Memory B cell (primary cell): ENCODE data around the gene POU6F1.
"Not testable (repeated sequence)": the region's sequence is repeated elsewhere in the genome, so short reads cannot be mapped to it uniquely, and the experiment has no call there.

Experiments
- ATAC-seq: fragments of 150-1000 bp; cut with Tn5 transposase; 2 replicates; pipeline ENCODE4 v1.10.0; 2021; ENCODE audit warnings: low read depth, mild to moderate bottlenecking, moderate library complexity
- DNase-seq, 2 donors: peaks; one replicate each; pipeline ENCODE4 v3.0.0; 2022; ENCODE audit warnings: low spot score in 2 of 2
- H3K27ac Mint-ChIP-seq: one replicate; pipeline ENCODE4 v1.8.0; 2022; ENCODE audit warnings: mild to moderate bottlenecking, moderate library complexity, mixed read lengths
- H3K27me3 Mint-ChIP-seq: one replicate; pipeline ENCODE4 v1.8.0; 2022; ENCODE audit warnings: mixed read lengths
- H3K36me3 Mint-ChIP-seq: one replicate; pipeline ENCODE4 v1.8.0; 2022; ENCODE audit warnings: mild to moderate bottlenecking, mixed read lengths
- H3K4me1 Mint-ChIP-seq: one replicate; pipeline ENCODE4 v1.8.0; 2022; ENCODE audit warnings: mixed read lengths
- H3K4me3 Mint-ChIP-seq: one replicate; pipeline ENCODE4 v1.8.0; 2022; ENCODE audit warnings: mild to moderate bottlenecking, moderate library complexity, mixed read lengths
- H3K9me3 Mint-ChIP-seq: one replicate; pipeline ENCODE4 v1.8.0; 2022; ENCODE audit warnings: mixed read lengths

Gene POU6F1, protein sequence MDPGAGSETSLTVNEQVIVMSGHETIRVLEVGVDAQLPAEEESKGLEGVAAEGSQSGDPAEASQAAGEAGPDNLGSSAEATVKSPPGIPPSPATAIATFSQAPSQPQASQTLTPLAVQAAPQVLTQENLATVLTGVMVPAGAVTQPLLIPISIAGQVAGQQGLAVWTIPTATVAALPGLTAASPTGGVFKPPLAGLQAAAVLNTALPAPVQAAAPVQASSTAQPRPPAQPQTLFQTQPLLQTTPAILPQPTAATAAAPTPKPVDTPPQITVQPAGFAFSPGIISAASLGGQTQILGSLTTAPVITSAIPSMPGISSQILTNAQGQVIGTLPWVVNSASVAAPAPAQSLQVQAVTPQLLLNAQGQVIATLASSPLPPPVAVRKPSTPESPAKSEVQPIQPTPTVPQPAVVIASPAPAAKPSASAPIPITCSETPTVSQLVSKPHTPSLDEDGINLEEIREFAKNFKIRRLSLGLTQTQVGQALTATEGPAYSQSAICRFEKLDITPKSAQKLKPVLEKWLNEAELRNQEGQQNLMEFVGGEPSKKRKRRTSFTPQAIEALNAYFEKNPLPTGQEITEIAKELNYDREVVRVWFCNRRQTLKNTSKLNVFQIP

DNA sequence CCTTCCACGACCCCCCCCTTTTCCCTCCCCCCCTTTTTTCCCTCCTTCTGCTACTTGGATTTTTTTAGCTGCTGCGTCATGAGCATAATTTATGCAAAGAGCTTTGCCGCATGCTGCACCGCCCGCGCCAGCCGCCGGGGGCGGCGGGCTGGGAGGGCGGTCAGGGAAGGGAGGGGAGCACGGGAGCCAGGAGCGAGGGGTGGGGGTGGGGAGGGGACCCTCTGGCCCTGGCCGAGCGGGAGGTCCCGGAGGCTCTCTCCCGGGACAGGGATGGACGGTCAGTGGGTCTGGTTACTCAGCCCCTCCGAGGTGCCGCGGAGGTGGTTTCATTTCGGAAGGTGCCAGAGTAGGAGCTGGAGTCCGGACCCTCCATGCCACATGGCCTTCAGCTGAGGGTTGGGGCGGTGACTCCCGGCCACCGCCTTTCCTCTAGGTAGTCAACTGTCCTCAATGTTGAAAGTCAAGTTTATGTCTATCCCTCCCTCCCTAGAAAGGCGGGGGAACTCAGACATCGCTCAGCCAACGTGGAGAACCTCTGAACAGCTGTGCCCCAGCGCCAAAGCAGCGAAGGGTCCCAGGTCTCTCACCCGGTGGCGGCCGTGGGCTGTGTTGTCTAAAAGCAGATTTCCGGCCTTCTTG lies at the start of gene POU6F1:
Gene POU6F1, minus strand, starts transcription at position 95 of the 639 bp plus-strand sequence. CDS start 11,226 bp downstream, outside the sequence.
- Mint-ChIP-seq H3K9me3 (no peaks in the 10 kb centered on the region), H3K27me3 (no peaks in the 10 kb centered on the region), H3K4me3 (peak within 1 kb of the TSS; percentile 92), H3K4me1 (peaks cover 20% of the 10 kb centered on the region), H3K36me3 (peaks cover 6% of the 10 kb centered on the region), H3K27ac (peak within 1 kb of the TSS; percentile 97)
- ATAC-seq = peak; percentile 76
- peak in 1 of 2 donors; percentile 68 for DNase-seq

DNA sequence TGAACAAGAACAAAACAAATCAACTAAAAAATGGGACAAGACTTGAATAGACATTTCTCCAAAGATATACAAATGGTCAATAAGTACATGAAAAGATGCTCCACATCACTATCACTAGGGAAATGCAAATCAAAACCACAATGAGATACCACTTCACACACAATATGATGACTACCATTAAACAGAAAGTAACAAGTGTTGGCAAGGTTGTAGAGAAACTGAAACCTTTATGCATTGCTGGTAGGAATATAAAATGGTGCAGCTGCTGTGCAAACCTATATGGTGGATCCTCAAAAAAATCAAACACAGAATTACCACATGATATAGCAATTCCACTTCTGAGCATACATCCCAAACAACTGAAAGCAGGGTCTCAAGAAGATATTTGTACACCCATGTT lies 47.2 kb upstream of the POU6F1 start:
- DNase-seq = no peak
- Mint-ChIP-seq H3K9me3 (peaks cover 2% of the 10 kb centered on the region), H3K27ac (peak overlapping the region; percentile 17), H3K4me3 (no peak overlapping the region), H3K27me3 (no peaks in the 10 kb centered on the region), H3K36me3 (peaks cover 11% of the 10 kb centered on the region), H3K4me1 (peaks cover 33% of the 10 kb centered on the region)
- peak; percentile 55 for ATAC-seq

DNA sequence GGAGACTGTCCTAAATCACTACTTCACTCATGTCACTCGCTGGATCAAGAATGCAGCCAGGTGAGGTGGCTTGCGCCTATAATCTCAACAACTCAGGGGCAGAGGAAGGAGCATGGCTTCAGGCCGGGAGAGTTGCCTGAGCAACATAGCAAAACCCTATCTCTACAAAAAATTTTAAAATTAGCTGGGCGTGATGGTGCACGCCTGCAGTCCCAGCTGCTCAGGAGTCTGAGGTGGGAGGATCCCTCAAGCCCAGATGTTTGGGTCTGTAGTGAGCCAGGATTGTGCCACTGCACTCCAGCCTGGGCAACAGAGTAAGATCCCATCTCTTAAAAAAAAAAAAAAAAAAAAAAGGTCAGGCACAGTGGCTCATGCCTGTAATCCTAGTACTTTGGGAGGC lies 46.4 kb upstream of the POU6F1 start:
- H3K27me3 Mint-ChIP-seq = no peaks in the 10 kb centered on the region
- peaks cover 30% of the 10 kb centered on the region for H3K4me1 Mint-ChIP-seq
- peaks cover 2% of the 10 kb centered on the region for H3K9me3 Mint-ChIP-seq
- DNase-seq (no peak), ATAC-seq (no peak)
- no peak overlapping the region for H3K4me3 Mint-ChIP-seq
- peaks cover 11% of the 10 kb centered on the region for H3K36me3 Mint-ChIP-seq
- peak overlapping the region; percentile 16 for H3K27ac Mint-ChIP-seq

DNA sequence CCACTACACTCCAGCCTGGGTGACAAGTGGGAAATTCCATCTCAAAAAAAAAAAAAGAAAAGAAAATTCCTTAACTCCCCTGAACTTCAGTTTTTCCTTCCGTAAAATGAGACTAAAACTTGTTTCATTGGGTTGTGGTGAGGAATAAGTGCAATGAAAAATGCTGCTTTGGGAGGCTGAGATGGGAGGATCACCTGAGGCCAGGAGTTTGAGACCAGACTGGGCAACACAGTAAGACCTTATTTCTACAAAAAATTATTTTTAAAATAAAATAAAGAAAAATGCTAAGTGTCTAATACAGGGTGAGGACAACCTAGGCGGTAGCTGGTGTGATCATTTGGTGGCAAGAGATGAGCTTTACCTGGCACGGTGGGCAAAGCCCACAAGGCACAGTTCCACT lies 45.5 kb upstream of the POU6F1 start:
- Mint-ChIP-seq H3K9me3 (peaks cover 2% of the 10 kb centered on the region), H3K4me3 (no peak overlapping the region), H3K4me1 (peaks cover 24% of the 10 kb centered on the region), H3K27me3 (no peaks in the 10 kb centered on the region), H3K27ac (no peak overlapping the region), H3K36me3 (peaks cover 11% of the 10 kb centered on the region)
- no peak for ATAC-seq
- DNase-seq = no peak

DNA sequence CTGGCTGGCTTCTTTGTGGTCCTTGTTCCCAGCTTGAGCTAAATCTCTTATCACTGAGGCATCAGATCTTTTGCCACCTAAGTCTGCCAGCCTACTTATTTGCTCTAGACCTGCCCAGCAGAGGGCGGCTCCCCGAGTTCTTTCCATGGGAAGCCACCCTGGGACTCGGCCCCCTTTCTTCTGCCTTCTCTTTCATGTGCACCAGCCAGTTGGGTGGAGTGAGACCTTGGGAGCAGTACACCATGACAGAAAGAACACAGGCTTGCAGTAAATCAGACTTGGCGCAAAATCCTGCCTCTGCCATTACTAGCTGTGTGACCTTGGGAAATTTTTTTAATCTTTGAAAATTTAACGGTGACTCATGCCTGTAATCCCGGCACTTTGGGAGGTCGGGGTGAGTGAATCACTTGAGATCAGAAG lies 44.9 kb upstream of the POU6F1 start:
- no peak overlapping the region for H3K27ac Mint-ChIP-seq
- ATAC-seq = peak; percentile 41
- DNase-seq = no peak

DNA sequence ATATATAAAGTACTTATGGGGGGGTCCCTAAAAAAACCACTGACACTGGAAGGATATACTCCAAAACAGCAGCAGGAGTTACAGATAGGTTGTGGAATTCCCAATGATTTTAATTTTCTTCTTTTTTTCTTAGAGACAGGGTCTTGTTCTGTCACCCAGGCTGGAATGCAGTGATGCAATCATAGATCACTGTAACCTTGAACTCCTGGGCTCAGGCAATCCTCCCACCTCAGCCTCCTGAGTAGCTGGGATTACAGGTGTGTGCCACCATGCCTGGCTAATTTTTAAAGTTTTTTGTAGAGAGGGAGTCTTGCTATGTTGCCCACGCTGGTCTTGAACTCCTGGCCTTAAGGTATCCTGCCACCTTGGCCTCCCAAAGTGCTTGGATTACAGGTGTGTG lies 41.7 kb upstream of the POU6F1 start:
- not testable (repeated sequence) for H3K4me1 Mint-ChIP-seq, ATAC-seq, H3K27ac Mint-ChIP-seq, DNase-seq, H3K27me3 Mint-ChIP-seq, H3K9me3 Mint-ChIP-seq, H3K4me3 Mint-ChIP-seq
- peaks cover 13% of the 10 kb centered on the region for H3K36me3 Mint-ChIP-seq

More for the DNA sequence above, 44.9 kb upstream of the POU6F1 start:
- Mint-ChIP-seq H3K27me3 (no peaks in the 10 kb centered on the region), H3K36me3 (peaks cover 9% of the 10 kb centered on the region), H3K4me3 (no peak overlapping the region), H3K4me1 (peaks cover 19% of the 10 kb centered on the region), H3K9me3 (peaks cover 2% of the 10 kb centered on the region)

DNA sequence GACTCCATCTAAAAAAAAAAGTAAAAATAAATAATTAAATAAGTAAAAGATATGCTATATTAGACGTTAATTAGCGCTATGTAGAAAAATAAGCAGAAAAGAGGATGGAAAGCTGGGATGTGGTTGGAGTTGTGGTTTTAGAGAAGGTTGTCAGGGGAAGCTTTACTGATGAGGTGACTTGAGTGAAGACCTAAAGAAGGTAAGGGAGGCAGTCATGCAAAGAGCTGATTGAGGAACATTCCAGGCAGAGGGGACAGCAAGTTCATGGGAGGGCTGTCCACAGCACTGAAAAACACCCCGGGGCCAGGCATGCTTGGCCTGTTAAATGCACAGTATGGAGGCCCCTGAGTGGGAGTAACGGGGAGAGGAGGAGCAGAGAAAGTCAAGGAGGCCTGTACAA lies 36.7 kb upstream of the POU6F1 start:
- ATAC-seq (no peak), DNase-seq (no peak)
- no peak overlapping the region for H3K27ac Mint-ChIP-seq
- H3K27me3 Mint-ChIP-seq = no peaks in the 10 kb centered on the region
- peaks cover 17% of the 10 kb centered on the region for H3K36me3 Mint-ChIP-seq
- H3K4me1 Mint-ChIP-seq = peaks cover 4% of the 10 kb centered on the region
- no peaks in the 10 kb centered on the region for H3K9me3 Mint-ChIP-seq
- H3K4me3 Mint-ChIP-seq = no peak overlapping the region

DNA sequence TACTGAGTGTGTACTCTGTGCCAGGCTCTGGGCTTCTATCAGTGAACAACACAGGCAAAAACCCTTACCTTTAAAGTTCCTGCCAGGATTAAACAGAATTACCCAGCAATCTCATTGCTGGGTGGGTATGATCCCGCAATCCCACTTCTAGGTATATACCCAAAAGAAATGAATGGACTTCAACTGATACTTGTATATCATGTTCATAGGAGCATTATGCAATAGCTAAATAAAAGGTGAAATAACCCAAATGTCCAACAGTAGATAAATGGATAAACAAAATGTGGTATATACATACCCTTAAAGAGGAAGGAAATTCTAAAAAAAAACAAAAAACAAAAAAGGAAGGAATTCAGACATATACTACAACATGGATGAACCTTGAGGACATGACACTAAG lies 35.4 kb upstream of the POU6F1 start:
- no peak overlapping the region for H3K4me3 Mint-ChIP-seq

DNA sequence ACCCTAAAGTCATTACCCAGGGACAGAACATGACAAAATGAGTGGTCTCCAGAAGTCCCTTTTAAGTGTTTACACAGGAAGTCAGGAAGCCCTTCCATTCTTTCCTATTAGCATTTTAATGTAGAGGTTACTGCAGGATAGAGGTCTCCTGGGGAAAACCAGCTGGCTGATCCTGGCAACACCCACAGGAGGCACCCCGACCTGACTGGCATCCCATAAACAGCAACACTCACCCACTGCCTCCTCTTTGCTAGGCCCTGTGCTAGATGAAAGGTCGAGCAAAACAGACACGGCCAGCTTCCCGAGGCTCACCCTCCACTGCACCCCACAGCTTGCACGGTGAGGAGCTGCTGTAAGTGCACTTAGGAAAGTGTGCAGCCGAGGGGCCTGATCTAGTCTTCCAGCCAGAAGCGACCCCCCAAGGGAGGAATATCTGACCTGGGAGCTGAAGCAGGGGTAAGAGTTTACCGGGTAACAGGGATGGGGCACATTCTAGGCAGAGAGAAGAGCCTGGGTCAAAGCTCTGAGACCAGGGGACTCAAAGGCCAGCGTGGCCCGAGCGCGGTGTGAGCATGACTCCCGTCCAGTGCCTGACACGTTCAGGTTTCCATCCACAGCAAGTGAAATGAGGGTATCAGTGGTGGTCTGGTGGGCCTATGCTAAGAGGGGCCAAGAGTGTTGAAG lies 29.8 kb upstream of the POU6F1 start:
- Mint-ChIP-seq H3K9me3 (no peaks in the 10 kb centered on the region), H3K4me1 (peaks cover 30% of the 10 kb centered on the region), H3K4me3 (no peak overlapping the region), H3K27me3 (no peaks in the 10 kb centered on the region), H3K36me3 (peaks cover 24% of the 10 kb centered on the region), H3K27ac (peak overlapping the region; percentile 72)
- ATAC-seq (no peak), DNase-seq (no peak)

More for the DNA sequence above, 35.4 kb upstream of the POU6F1 start:
- H3K4me1 Mint-ChIP-seq = peaks cover 5% of the 10 kb centered on the region
- no peaks in the 10 kb centered on the region for H3K27me3 Mint-ChIP-seq
- no peak for DNase-seq
- H3K9me3 Mint-ChIP-seq = no peaks in the 10 kb centered on the region
- peaks cover 17% of the 10 kb centered on the region for H3K36me3 Mint-ChIP-seq
- H3K27ac Mint-ChIP-seq = no peak overlapping the region
- ATAC-seq = no peak

DNA sequence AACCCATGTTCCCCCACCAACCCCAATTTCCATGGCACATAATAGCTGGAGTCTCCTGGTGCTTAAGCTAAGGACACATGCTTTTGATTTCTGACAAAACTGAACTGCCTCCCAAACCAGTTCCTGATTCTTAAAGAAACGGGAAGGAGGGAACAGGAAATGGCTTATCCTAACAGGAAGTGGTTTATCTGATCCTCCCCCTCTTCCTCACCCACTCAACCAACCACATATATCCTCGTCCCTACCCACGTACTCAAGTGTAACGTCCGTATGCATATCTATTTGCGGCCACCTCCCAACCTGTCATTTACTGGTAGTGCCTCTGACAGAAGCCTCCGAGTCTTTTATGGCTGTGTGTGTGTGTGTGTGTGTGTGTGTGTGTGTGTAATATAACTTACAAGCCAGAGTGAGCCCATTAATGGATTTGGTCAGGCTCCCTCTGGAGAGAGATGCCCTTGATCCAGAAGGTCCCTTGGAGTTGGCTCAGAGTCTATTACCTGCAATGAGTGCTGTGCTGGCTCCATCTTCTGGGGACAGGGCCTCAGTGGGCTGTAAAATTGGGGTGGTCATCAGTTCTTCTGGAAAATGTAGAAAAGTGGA lies 28.5 kb upstream of the POU6F1 start:
- no peaks in the 10 kb centered on the region for H3K27me3 Mint-ChIP-seq
- H3K4me3 Mint-ChIP-seq = no peak overlapping the region
- H3K4me1 Mint-ChIP-seq = peaks cover 36% of the 10 kb centered on the region
- peak overlapping the region; percentile 72 for H3K27ac Mint-ChIP-seq
- peaks cover 27% of the 10 kb centered on the region for H3K36me3 Mint-ChIP-seq
- DNase-seq = no peak
- ATAC-seq = peak; percentile 30
- H3K9me3 Mint-ChIP-seq = no peaks in the 10 kb centered on the region

DNA sequence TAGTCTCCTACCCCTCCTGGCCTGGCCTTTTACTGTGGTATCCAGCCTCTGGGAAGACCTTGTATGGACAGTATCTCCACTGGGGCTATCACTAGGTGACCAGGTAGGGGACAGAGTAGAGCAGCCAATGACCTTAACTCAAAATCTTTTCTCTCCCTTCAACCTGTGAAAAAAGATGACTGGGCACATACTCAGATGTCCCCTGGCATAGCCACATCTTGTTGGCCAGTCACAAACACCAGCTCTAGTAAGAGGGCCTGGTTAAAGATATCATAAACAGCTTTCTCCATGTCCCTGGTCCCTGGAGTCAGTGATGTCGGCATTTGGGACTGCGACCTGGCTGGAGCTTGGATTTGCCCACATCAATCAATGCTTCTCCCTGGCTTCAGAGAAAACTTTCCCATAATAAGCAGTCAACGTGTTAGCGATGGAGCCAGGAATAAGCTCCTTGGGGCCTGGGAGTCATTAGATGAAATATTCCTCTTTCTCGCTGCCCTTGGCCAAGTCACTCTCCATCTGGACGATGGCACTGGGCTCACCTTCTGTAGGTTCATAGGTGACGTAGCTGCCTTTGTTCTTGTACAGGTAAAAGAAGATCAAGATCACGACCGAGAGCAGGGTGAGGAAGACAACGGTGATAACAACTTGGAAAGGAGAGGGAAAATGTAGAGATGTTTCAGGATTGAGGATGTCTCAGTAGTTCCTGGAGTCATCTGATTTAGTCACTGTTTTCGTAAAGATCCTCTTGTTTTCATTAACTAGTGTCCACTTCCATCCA lies 27.8 kb upstream of the POU6F1 start:
- no peak for ATAC-seq

DNA sequence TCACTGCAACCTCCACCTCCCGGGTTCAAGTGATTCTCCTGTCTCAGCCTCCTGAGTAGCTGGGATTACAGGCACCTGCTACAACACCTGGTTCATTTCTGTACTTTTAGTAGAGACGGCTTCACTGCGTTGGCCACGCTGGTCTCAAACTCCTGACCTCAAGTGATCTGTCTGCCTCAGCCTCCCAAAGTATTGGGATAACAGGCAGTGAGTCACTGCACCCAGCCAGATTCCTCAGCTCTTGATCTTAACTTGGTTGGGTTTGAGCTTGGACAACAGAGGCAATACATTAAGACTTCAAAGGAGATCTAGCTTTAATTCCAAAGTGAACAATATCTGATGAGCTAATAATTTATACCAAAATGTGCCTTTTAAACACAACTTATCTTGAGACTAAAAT lies 26.4 kb upstream of the POU6F1 start:
- Mint-ChIP-seq H3K4me1 (peaks cover 46% of the 10 kb centered on the region), H3K27ac (peak overlapping the region; percentile 53), H3K4me3 (no peak overlapping the region), H3K36me3 (peaks cover 35% of the 10 kb centered on the region), H3K27me3 (no peaks in the 10 kb centered on the region), H3K9me3 (no peaks in the 10 kb centered on the region)
- DNase-seq (no peak), ATAC-seq (no peak)

More for the DNA sequence above, 27.8 kb upstream of the POU6F1 start:
- peaks cover 30% of the 10 kb centered on the region for H3K36me3 Mint-ChIP-seq
- no peak for DNase-seq
- no peak overlapping the region for H3K4me3 Mint-ChIP-seq
- peaks cover 36% of the 10 kb centered on the region for H3K4me1 Mint-ChIP-seq
- H3K9me3 Mint-ChIP-seq = no peaks in the 10 kb centered on the region
- peak overlapping the region; percentile 72 for H3K27ac Mint-ChIP-seq
- H3K27me3 Mint-ChIP-seq = no peaks in the 10 kb centered on the region

DNA sequence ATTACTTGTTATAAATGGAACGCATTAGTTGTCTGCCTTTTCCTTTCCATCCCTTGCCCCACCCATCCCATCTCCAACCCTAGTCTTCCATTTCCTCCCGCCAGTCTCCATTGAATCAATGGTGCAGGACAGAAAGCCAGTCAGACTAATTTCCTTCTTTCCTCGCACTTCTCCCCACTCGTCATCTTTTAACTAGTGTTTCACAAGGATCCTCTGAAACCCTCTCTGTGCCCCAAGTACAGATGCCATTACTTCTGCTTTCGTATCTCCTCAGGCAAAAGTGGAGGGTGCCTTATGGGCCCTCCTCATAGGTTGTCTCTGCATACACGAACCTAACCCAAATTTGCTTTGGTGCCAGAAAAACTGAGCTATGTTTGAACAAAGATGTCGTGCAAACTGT lies 25.0 kb upstream of the POU6F1 start:
- DNase-seq (no peak), ATAC-seq (no peak)
- Mint-ChIP-seq H3K4me3 (peak overlapping the region; percentile 12), H3K27ac (peak overlapping the region; percentile 56), H3K9me3 (no peaks in the 10 kb centered on the region), H3K27me3 (no peaks in the 10 kb centered on the region), H3K4me1 (peaks cover 47% of the 10 kb centered on the region), H3K36me3 (peaks cover 37% of the 10 kb centered on the region)
